GM21825 (cell line): ENCODE results near the gene TRIM37.
"Not testable (repeated sequence)": the region's sequence is repeated elsewhere in the genome, so short reads cannot be mapped to it uniquely, and the experiment has no call there.

ENCODE experiments used
- ATAC-seq: cut with Tn5 transposase; IDR thresholded peaks from one replicate; pipeline ENCODE4 v1.9.1; 2021; ENCODE audit warnings: mild to moderate bottlenecking, moderate library complexity; ENCODE audit not compliant: unreplicated experiment

Gene TRIM37

DNA sequence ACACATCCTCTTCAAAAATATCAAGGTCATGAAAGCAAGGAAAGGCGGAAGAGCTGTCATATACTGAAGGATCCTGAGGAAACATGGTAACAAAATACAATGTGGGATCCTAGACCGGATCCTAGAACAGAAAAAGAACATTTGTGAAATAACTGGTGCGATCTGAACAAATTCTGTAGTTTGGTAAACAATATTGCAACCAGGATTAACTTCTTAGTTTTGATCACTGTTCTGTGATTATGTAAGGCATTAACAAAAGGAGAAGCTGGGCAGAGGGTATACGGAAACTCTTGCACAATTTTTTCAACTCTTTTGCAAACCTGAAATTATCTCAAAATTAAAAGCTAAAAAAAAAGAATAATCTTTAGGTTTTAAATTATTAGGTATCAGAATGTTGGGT, 109.7 kb downstream of the TRIM37 start:
- ATAC-seq = no peak

- no peak for ATAC-seq
Observed at GRCh38 chr17:58995247-58995940, 111.3 kb downstream of the TRIM37 start.

GRCh38 chr17:58993311-58993710, 113.4 kb downstream of the TRIM37 start:
- ATAC-seq = no peak

DNA sequence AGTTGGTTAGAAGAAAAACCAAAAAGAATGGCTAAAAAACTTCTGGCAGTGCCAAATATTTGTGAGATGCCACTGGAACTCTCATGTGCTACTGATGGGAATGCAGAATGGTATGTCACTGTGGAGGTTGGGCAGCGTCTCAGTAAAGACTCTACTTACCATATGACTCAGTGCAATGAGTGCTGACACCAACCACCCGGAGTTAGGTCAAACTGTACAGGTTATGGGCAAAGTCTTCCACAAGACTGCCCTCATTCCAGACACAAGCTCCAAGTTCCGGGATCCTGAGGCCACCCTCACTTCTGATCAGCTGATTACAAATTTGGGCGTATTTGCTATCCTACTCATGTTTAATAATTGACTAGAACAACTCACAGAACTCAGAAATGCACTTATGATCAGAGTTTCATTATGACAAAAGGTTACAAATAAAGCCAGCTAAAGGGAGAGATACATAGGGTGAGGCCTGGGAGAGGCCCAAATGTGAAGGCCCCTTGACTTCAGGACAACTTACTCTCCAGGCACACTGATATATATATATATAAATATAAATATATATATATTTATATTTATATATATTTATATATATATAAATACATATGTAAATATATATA, 114.9 kb downstream of the TRIM37 start:
- ATAC-seq = peak; percentile 76

GRCh38 chr17:58989629-58990028, 117.1 kb downstream of the TRIM37 start:
- no peak for ATAC-seq

DNA sequence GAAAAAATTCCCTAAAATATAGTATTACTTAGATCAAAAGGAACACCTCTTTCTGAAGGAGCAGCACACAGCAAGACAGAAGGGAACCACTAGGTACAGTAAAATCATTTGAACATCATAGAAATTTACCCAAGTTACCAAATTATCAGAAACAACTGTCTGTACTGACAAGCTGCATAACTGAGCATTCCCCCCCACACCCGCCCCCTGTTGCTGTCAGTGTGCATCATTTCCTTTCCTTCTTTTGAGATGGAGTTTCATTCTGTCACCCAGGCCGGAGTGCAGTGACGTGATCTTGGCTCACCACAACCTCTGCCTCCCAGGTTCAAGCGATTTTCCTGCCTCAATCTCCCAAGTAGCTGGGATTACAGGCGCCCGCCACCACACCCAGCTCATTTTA, 120.7 kb downstream of the TRIM37 start:
- ATAC-seq = no peak

DNA sequence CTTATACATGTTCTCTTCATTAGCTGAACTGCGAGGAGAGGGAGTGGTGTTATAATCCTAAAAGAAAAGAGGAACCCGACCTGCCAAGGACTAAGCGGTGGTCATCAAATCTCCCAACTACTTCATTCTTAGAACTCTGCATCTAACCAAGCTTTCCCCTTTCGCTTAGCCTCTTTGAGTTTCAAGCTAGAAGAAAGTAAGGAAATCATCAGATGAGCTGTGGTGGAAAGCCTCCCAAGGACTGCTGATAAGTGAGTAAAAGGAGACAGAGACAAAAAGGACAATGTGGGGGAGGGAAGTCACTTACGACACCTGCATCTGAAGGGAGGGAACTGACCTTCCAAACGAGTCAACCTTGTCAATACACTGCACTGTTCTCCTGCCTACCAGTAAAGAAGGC, 121.3 kb downstream of the TRIM37 start:
- ATAC-seq = no peak

GRCh38 chr17:58982626-58983025, 124.1 kb downstream of the TRIM37 start:
- no peak for ATAC-seq

GRCh38 chr17:58980706-58981481, 125.8 kb downstream of the TRIM37 start:
- ATAC-seq = no peak

DNA sequence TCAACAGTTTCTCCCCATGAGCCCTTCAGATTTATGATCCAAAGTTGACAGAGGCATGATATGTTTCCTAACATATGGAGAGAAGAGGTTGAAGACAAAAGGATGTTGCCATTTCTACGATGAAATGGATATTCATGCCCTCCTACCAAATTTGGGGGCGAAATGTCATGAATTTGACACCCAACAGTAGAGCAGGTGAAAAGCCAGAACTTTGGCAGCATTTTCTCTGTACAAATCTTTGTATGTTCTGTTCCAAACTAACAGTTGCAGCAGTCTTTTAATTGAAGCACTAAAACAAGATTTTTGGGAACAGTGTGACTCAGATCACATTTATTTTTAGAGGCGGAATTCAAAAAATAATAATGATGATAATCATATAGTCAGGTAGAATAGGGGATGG, 130.1 kb downstream of the TRIM37 start:
- no peak for ATAC-seq

DNA sequence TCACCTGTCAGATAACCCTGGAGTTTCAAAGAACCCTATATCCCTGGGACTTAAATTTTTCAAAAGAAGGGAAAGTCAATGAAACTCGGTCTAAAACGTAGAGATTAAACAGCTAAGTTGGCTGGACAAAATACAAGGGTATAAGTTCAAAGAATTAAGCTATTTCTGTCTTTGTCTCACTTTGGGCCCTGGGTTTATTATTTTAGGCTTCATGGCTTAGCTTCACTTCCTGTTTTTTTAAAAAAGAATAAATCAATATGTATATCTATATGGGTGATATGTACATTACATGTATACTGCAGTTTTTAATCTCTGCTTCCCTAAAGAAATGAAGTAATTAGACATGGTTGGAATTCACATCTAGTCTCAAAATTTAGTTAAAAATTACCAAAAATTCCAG, 132.3 kb downstream of the TRIM37 start:
- ATAC-seq = no peak

GRCh38 chr17:58970609-58971450, 135.8 kb downstream of the TRIM37 start:
- ATAC-seq = no peak

DNA sequence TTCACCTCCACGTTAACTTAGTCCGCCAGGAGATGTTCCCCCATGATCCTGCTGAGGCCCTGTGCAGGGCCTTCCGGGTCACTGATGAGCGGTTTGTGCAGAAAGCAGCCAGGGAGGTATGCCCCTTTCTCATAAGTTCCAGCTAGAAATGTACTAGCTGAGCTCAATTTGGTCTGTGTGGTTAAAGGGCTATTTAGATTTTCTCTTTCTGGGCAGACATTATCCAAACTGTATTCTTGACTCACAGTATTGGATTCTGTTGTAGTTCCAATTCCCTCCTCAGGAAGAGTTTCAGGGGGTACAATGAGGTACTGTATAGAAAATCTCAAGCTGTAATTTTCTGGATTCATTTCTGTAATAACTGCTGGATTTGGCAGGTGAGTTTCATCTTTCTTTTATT, 137.1 kb downstream of the TRIM37 start:
- no peak for ATAC-seq

- no peak for ATAC-seq
Observed at GRCh38 chr17:58969156-58969555, 137.5 kb downstream of the TRIM37 start.

GRCh38 chr17:58968426-58969061, 138.1 kb downstream of the TRIM37 start:
- no peak for ATAC-seq

GRCh38 chr17:58966208-58966607, 140.5 kb downstream of the TRIM37 start:
- ATAC-seq = no peak

DNA sequence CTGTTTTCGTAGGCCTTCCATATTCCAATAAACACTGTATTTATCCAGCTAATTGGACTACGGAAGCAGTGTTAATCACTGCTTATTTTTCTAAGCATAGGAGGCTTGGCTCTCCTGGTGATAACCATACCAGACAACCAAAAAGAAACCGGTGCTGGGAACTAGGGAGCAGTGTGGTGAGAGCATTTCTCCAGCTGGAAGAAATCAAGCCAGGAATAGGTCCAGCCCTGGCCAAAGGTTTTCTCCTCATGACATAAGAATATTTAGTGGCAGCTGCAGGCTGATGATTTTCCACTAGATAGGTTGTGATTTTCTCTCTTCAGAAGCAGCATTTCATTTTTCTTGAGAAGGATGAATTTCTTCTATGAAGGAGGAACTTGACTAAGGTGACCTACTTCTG, 141.5 kb downstream of the TRIM37 start:
- no peak for ATAC-seq

GRCh38 chr17:58960068-58960467, 146.6 kb downstream of the TRIM37 start:
- ATAC-seq = no peak

DNA sequence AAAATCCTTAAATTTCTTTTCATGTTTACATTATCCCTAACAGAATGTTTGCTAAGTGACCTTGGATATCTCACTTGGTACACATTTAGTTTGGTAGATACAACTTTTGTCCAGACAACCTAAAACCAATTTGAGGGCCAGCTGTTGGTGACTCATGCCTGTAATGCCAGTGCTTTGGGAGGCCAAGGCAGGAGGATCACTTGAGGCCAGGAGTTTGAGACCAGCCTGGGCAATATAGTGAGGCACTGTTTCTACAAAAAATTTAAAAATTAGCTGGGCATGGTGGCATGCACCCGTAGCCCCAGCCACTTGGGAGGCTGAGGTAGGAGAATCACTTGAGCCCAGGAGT, 149.0 kb downstream of the TRIM37 start:
- ATAC-seq = not testable (repeated sequence)

DNA sequence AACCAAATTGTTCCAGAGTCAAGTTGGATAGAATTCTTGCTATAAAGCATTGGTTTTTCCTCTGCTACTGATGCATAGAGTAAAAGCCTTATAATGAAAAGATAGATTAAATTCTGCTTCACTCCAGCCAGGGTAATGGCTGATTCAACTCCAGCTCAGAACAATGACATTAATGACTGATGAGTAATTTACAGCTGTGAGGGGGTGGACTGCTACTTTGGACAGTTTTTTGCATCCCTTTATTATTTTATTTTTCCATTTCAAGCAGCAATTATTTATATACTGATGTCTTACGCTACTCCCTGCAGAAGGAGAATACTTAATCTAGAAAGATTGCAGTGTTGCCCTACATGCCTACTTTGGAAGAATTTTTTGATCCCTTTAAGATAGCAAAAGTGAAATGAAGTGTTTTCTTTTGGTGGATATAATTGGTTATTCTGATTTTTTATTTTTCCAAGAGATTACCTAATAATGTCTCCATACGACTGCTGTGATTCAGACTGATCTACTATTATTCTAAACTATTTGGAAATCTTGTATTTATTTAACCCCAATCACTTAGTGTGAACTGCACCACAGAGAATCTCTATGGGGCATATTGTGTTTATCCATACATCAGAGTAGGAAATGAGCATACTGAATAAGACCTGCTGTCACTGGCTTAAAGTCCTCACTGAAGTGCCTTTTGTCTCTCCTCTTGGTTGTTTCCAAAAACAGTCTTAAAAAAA, 149.5 kb downstream of the TRIM37 start:
- no peak for ATAC-seq
